Muscle layer of duodenum (tissue), 2 donors: Measurements from ENCODE around the gene DOCK1.

Source experiments
- H3K27ac ChIP-seq: one replicate; pipeline ENCODE4 v1.7.0; 2013; ENCODE audit warnings: mild to moderate bottlenecking, low read length
- H3K27me3 ChIP-seq: one replicate; pipeline ENCODE4 v1.7.0; 2013; ENCODE audit warnings: low read depth, mild to moderate bottlenecking, control low read depth, low read length
- H3K36me3 ChIP-seq, 2 donors: one replicate each; pipeline ENCODE4 v1.7.0; 2013; ENCODE audit warnings: low read length in 2 of 2, control low read depth in 1 of 2, mild to moderate bottlenecking in 1 of 2; ENCODE audit not compliant: insufficient read depth in 2 of 2, control insufficient read depth in 1 of 2
- H3K4me1 ChIP-seq, 2 donors: one replicate each; pipeline ENCODE4 v1.7.0; 2013; ENCODE audit warnings: low read length in 2 of 2, mild to moderate bottlenecking in 2 of 2, control low read depth in 1 of 2, moderate library complexity in 1 of 2; ENCODE audit not compliant: insufficient read depth in 2 of 2, control insufficient read depth in 1 of 2
- H3K4me3 ChIP-seq, 2 donors: one replicate each; pipeline ENCODE4 v1.7.0; 2013; ENCODE audit warnings: low read length in 2 of 2, low read depth in 1 of 2, mild to moderate bottlenecking in 1 of 2
- H3K9me3 ChIP-seq, 2 donors: one replicate each; pipeline ENCODE4 v1.7.0; 2013; ENCODE audit warnings: low read length in 2 of 2, control low read depth in 1 of 2, mild to moderate bottlenecking in 1 of 2; ENCODE audit not compliant: control insufficient read depth in 1 of 2
- donor health status: healthy.

The DOCK1 gene

DNA sequence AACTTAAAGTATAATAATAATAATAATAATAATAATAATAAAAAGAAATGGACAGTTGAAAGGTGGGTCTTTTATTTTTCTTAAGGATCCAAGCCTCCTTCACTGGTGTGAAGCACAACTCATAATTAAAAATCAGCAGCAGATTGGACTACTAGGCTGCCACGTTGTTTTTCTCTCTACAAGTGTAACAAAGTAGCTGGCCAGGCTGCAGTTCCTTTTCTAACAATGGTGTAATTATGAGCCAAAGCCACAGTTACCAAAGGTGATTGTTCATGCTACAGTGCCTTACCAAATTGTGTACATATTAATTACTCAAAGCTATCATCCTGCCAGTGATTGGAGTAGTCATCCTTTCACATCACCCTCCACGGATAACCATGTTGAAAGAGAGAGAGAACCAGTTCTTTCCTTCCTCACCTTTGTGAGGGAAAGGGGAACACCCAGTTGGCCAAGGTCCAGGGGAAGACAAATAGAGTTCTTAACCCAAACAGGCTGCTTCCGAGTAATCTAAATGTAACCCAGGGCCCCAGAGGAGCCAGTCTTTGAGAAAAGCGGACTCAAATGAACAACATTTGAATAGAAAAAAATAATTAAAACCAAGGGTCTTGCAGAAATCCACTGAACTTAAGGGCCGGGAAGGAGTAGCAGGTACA, 557.5 kb downstream of the DOCK1 start:
- no peak overlapping the region for H3K27ac ChIP-seq
- no peak overlapping the region for H3K4me3 ChIP-seq
- peaks cover 0 to 14% of the 10 kb centered on the region in 2 donors for H3K9me3 ChIP-seq
- no peaks in the 10 kb centered on the region for H3K27me3 ChIP-seq
- no peaks in the 10 kb centered on the region for H3K4me1 ChIP-seq
- no peaks in the 10 kb centered on the region for H3K36me3 ChIP-seq

DNA sequence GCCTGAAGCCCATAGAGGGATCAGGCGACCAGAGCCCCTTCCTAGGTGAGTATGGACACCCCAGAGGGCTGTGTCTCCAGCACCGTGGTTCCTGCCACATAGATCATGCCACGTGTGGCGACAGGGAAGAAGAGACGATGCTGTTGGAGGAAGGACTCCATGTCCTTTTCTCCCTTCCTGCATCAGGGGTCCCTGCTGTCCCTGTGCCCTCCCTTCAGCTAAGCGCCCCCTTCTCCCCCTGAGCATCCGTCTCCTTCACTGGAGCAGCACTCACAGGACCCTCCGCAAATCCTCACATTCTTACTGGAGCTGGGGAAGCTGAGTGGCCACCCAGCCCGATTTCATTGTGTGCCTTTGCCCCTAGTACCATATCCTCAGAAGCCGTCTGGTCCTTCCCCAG, 558.3 kb downstream of the DOCK1 start:
- Histone ChIP-seq H3K9me3 (peaks cover 0 to 14% of the 10 kb centered on the region in 2 donors), H3K27ac (no peak overlapping the region), H3K4me3 (no peak overlapping the region), H3K36me3 (no peaks in the 10 kb centered on the region), H3K4me1 (no peaks in the 10 kb centered on the region), H3K27me3 (no peaks in the 10 kb centered on the region)

DNA sequence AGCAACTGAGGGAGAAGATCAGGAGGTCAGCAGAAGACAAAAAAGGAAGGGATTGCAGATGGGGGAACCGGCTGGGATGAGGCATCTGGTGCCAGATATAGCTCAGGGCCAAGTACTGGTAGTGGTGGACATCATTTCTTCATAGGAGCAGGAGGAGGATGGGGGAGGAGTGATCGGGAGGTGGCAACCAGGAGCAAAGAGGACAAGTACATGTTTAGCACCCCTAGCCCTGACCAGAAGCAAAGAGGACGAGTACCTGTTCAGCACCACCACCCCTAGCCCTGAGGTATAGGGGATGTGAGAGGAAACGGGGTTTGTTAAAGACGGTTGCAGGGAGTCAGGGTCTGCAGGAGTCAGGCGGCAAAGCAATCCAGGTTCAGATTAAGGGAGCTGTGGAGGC, 559.3 kb downstream of the DOCK1 start:
- Histone ChIP-seq H3K9me3 (peaks cover 0 to 9% of the 10 kb centered on the region in 2 donors), H3K27me3 (no peaks in the 10 kb centered on the region), H3K27ac (no peak overlapping the region), H3K4me1 (no peaks in the 10 kb centered on the region), H3K36me3 (no peaks in the 10 kb centered on the region), H3K4me3 (no peak overlapping the region)

DNA sequence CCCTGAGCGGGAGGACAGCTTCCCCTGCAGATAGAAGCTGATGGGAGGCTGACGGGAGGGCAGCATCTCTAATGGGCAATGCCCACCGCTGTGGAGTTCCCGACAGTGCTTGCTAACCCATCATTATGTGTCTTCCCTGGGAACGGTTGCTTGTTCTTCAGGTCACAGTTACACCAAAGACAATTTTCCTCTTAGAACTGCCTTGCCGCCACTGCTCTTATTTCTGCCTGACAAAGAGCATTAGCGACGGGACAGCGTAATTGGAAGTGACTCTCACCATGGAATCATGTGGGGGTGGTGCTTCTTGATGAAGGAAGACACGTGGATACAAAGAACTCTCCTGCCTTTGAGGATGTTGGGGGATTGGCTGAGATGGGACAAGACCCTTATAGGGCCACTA, 562.6 kb downstream of the DOCK1 start:
- H3K9me3 ChIP-seq: no peaks in the 10 kb centered on the region
- H3K27ac ChIP-seq: no peak overlapping the region
- no peak overlapping the region for H3K4me3 ChIP-seq
- H3K27me3 ChIP-seq: no peaks in the 10 kb centered on the region
- no peaks in the 10 kb centered on the region for H3K36me3 ChIP-seq
- no peaks in the 10 kb centered on the region for H3K4me1 ChIP-seq

DNA sequence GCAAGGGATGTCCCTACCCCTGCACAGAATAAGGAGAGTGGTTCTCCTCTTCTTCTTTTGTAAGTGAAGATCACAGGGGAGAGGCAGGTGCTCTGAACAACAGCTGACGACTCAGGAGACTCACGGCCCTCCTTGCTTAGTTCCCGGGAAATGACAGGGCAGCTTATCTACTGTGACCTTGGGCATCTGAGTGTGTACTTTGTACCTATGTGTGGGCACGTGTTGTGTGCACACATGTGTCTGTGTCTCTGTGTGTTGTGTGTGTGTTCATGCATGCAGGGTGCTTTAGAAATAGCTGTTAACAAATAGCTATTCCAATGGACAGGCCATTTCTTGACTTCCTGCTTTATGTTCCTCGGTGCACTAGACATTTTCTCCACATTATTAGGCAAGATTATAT, 563.4 kb downstream of the DOCK1 start:
- Histone ChIP-seq H3K36me3 (no peaks in the 10 kb centered on the region), H3K27me3 (no peaks in the 10 kb centered on the region), H3K4me1 (no peaks in the 10 kb centered on the region), H3K9me3 (no peaks in the 10 kb centered on the region), H3K27ac (no peak overlapping the region), H3K4me3 (no peak overlapping the region)

DNA sequence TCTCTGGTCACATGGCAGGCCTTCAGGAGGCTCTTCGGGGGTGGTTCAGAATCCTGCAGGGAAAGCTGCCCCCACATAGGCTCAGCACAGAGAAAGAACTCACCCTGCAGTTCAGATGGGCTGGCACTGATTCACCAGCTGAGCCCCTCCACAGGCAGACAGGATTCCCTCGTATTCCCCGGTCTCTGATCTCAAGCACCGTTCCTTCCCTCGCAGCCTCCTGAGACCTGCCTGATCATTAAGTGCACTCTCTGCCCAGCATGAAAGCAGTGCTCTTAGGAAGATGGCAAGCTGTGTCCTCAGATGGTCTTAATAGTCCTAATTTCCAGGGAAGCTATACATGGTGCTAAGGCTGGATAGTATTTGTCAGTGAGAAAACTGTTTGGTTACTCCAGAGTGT, 565.7 kb downstream of the DOCK1 start:
- Histone ChIP-seq H3K4me1 (no peaks in the 10 kb centered on the region), H3K4me3 (no peak overlapping the region), H3K27ac (no peak overlapping the region), H3K27me3 (no peaks in the 10 kb centered on the region), H3K36me3 (no peaks in the 10 kb centered on the region), H3K9me3 (no peaks in the 10 kb centered on the region)

DNA sequence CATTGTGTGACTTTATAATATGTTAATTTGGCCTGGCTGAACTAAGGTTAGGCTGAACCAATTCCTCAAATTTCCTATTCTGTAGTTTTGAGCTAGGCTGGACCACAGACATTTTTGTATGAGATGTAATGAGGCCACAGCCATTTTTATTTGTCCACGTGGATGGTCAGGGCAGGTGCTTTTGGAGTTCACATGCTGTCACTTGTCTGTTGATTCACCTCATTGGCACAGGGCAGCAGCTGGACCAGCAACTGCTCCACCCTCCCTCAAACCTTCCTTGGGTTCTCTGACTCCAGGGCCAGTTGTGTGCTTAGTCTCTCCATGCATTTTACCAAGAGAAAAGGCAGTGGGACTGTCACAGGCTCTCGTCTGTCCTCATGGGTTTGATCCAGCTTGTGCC, 567.7 kb downstream of the DOCK1 start:
- Histone ChIP-seq H3K36me3 (no peaks in the 10 kb centered on the region), H3K4me3 (no peak overlapping the region), H3K4me1 (no peaks in the 10 kb centered on the region)

DNA sequence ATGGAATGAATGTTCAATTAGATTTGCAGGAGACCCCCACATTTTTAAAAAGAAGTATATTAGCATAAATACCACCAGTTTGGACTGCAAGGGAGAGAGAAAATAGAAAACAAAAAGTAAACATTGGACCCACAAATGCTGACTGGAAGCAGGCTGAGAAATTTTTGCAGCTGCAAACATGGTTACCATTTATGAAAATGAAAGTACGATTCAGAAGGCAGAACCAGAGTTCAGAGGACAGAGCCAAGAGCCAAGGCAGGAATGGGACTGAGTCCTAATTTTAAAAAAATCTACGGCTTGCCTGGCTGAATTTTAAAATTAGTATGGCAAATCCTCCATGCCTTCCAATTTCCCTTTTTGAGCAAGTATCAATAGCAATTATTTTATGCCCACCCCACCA, 569.3 kb downstream of the DOCK1 start:
- no peaks in the 10 kb centered on the region for H3K4me1 ChIP-seq
- no peaks in the 10 kb centered on the region for H3K27me3 ChIP-seq
- H3K9me3 ChIP-seq: no peaks in the 10 kb centered on the region
- no peak overlapping the region for H3K4me3 ChIP-seq
- H3K36me3 ChIP-seq: no peaks in the 10 kb centered on the region
- no peak overlapping the region for H3K27ac ChIP-seq

More for the DNA sequence above, 567.7 kb downstream of the DOCK1 start:
- no peaks in the 10 kb centered on the region for H3K9me3 ChIP-seq
- no peaks in the 10 kb centered on the region for H3K27me3 ChIP-seq
- H3K27ac ChIP-seq: no peak overlapping the region

DNA sequence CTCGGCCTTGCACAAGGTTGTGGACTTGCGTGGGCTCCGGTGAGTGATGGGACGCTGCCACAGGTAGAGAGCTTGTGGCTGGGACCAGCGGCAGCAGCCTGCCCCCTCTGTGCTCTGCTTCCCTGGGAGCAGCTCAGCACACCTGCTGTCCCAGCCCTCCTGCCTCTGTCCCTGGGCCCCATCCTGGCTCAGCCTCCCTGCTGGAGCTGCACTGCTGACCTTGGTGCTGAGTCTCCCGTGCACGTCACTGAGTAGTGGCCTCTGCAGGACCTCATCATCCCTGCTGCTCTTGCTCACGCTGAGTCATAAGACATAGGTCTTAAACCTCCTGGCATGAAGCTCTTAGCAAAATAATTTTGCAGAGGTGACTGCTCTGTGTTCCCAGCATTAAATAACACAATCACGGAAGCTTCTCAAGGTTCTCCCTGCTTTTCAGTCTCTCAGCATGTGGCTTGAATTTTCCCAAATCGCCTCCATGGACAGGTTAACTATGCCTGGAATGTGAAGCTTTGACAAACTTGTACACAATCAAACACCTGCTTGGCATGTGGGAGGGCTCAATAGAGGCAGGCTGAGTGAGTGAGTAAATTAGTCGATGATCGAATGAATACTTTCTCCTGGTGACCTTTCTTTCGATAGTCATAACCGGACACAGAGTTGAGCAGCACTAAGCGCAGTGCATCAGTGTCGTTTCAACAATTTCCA, 580.1 kb downstream of the DOCK1 start:
- H3K27ac ChIP-seq: no peak overlapping the region
- H3K4me3 ChIP-seq: no peak overlapping the region
- no peaks in the 10 kb centered on the region for H3K27me3 ChIP-seq
- no peaks in the 10 kb centered on the region for H3K4me1 ChIP-seq
- H3K36me3 ChIP-seq: no peaks in the 10 kb centered on the region
- H3K9me3 ChIP-seq: no peaks in the 10 kb centered on the region

DNA sequence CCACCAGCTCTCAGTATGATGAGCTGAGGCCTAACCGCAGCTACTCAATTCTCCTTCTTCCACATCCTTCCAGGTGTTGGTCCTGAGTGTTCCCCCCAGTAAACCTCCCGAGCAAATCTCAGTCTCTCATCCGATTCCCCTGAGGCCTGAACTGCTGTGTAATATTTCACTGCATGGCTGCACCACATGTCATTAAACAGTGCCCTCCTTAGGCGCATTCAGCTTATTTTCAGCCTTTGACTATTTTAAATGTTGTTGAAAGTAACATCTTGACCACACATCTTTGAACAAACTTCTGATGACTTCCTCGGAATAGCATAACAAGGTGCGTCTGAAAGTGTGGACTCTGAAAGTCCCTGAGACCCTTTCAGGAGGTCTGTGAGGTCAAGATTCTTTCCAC, 581.1 kb downstream of the DOCK1 start:
- Histone ChIP-seq H3K27me3 (no peaks in the 10 kb centered on the region), H3K36me3 (no peaks in the 10 kb centered on the region), H3K27ac (no peak overlapping the region), H3K9me3 (no peaks in the 10 kb centered on the region), H3K4me3 (no peak overlapping the region), H3K4me1 (no peaks in the 10 kb centered on the region)

DNA sequence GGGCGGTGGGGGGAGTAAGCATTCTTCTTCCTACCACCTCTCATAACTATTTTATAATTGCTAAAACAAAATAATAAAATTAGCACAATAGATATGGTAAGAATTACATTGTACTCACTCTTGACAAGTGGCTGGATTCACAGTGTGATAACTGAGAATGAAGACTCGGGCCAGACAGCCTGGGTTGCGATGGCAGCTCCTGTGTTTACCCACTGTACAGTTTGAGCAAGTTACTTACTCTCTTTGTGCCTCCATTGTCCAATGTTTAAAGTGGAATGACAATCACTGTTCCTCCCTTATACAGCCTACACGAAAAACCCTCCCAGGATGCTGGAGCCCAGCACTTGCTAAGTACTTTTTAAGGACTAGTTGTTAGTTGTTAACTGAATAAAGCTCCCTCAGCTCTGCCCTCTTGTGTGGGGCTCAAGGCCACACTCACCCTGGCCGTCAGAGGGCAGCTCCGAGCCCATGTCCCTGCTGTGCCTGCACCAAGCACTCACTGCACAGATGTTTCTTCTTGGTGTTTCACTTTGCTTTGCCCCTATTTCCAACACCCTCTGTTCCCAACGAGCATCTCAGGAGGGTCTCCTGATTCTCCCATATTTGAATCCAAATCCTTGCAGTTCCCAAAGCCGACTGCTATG, 587.5 kb downstream of the DOCK1 start:
- no peaks in the 10 kb centered on the region for H3K27me3 ChIP-seq
- no peak overlapping the region for H3K4me3 ChIP-seq
- H3K27ac ChIP-seq: no peak overlapping the region
- no peaks in the 10 kb centered on the region for H3K36me3 ChIP-seq
- no peaks in the 10 kb centered on the region for H3K9me3 ChIP-seq
- no peaks in the 10 kb centered on the region for H3K4me1 ChIP-seq
